HG03066 (cell line): Measurements from ENCODE around the gene GALNT18.

Experiments used
- ATAC-seq: cut with Tn5 transposase; IDR thresholded peaks from one replicate; pipeline ENCODE4 v1.9.1; 2021; ENCODE audit warnings: low read depth; ENCODE audit not compliant: unreplicated experiment

Gene GALNT18

GRCh38 chr11:11397781-11398180, 224.0 kb downstream of the GALNT18 start:
- no peak for ATAC-seq

GRCh38 chr11:11397036-11397415, 224.8 kb downstream of the GALNT18 start:
- ATAC-seq: no peak

- no peak for ATAC-seq
Measured at GRCh38 chr11:11396301-11397035, 225.3 kb downstream of the GALNT18 start.

GRCh38 chr11:11395126-11395525, 226.7 kb downstream of the GALNT18 start:
- ATAC-seq: no peak

GRCh38 chr11:11394241-11394640, 227.6 kb downstream of the GALNT18 start:
- no peak for ATAC-seq

- ATAC-seq: no peak
Measured at GRCh38 chr11:11391796-11392463, 229.9 kb downstream of the GALNT18 start.

- ATAC-seq: no peak
Measured at GRCh38 chr11:11391169-11391568, 230.6 kb downstream of the GALNT18 start.

- ATAC-seq: no peak
Measured at GRCh38 chr11:11390068-11390771, 231.6 kb downstream of the GALNT18 start.

GRCh38 chr11:11389238-11389637, 232.6 kb downstream of the GALNT18 start:
- ATAC-seq: no peak

GRCh38 chr11:11387622-11388305, 234.0 kb downstream of the GALNT18 start:
- ATAC-seq: no peak

GRCh38 chr11:11387207-11387606, 234.6 kb downstream of the GALNT18 start:
- ATAC-seq: no peak

- ATAC-seq: no peak
Measured at GRCh38 chr11:11384829-11385228, 237.0 kb downstream of the GALNT18 start.

GRCh38 chr11:11383995-11384394, 237.8 kb downstream of the GALNT18 start:
- ATAC-seq: no peak

- ATAC-seq: no peak
Measured at GRCh38 chr11:11382858-11383532, 238.8 kb downstream of the GALNT18 start.

- no peak for ATAC-seq
Measured at GRCh38 chr11:11381471-11382105, 240.2 kb downstream of the GALNT18 start.

- no peak for ATAC-seq
Measured at GRCh38 chr11:11380883-11381282, 240.9 kb downstream of the GALNT18 start.

GRCh38 chr11:11380340-11380739, 241.5 kb downstream of the GALNT18 start:
- ATAC-seq: no peak

- no peak for ATAC-seq
Measured at GRCh38 chr11:11379661-11380060, 242.1 kb downstream of the GALNT18 start.

- ATAC-seq: no peak
Measured at GRCh38 chr11:11378184-11378940, 243.4 kb downstream of the GALNT18 start.
